Limb (tissue), 2 donors: ENCODE results near the gene SHISAL1.

Experiments used
- DNase-seq, 2 donors: peaks; one replicate each; pipeline ENCODE4 v3.0.0-alpha.2; 2016; ENCODE audit errors: extremely low spot score in 2 of 2

Gene SHISAL1

DNA sequence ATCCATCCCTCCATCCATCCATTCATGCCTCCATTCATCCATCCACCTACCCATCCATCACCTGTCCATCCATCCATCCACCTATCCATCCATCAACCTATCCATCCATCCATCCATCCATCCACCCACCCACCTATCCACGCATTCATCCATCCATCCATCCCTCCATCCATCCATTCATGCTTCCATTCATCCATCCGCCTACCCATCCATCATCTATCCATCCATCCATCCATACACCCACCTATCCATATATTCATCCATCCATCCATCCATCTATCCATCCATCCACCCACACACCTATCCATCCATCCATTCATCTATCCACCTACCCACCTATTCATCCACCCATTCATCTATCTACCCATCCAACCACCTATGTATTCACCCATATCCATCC lies 118.2 kb downstream of the SHISAL1 start:
- no peak for DNase-seq
